ENCODE results near the gene SH3BP5L. TPM values are rescaled to one million over a fixed set of nuclear protein-coding genes. Genes with fewer than 3 reads are reported as not detected.
A peak's percentile ranks its signal among the peaks of the same experiment; 100 is the strongest.

Gene SH3BP5L
- total and polyA plus RNA-seq, 2 donors (not counting 1 experiment from before 2014, with no cell fraction given), result 17.5 to 19.8 TPM

- no peaks in the 10 kb centered on the region for H3K27me3 ChIP-seq (ENCODE audit: control insufficient read depth, insufficient read depth, low read length)
- no peaks in the 10 kb centered on the region for H3K9me3 ChIP-seq (ENCODE audit: control insufficient read depth, insufficient read depth, low read depth, low read length)
- peak overlapping the region; percentile 94 for H3K4me2 ChIP-seq (ENCODE audit: extremely low read depth, insufficient read depth, low read length)
- peaks cover 9% of the 10 kb centered on the region for H3K4me1 ChIP-seq (ENCODE audit: control insufficient read depth, extremely low read depth, insufficient read depth, low read length)
- no peaks in the 10 kb centered on the region for H4K20me1 ChIP-seq (ENCODE audit: control insufficient read depth, extremely low read depth, insufficient read depth, low read length)
- TF ChIP-seq CTCF (conservative IDR thresholded peaks at IDR 0.05 in 1 of 2, IDR thresholded peaks at IDR 0.05 in 1 of 2; ENCODE audit: low read depth in 1 of 2, low read length in 2 of 2), result no peak
- no peak for TF ChIP-seq EZH2 (IDR thresholded peaks at IDR 0.05; ENCODE audit: low read length, missing control alignments)
- DNase-seq (ENCODE audit: low read depth in 2 of 2), result no peak
- H3K9ac ChIP-seq (ENCODE audit: insufficient read depth, low read length), result no peak overlapping the region
- H2AFZ ChIP-seq (ENCODE audit: low read length), result no peak overlapping the region
- peak overlapping the region in 3 of 4 experiments; percentile 53 to 80 (median 70) for H3K4me3 ChIP-seq (replicated peaks in 1 of 4; ENCODE audit: control extremely low read depth in 1 of 4, insufficient read depth in 1 of 4, low read depth in 3 of 4, low read length in 4 of 4)
- H3K79me2 ChIP-seq (ENCODE audit: control insufficient read depth, insufficient read depth, low read length), result peaks cover 12% of the 10 kb centered on the region
- peaks cover 12% of the 10 kb centered on the region for H3K36me3 ChIP-seq (ENCODE audit: control insufficient read depth, insufficient read depth, low read length)
- no peak overlapping the region for H3K27ac ChIP-seq (ENCODE audit: insufficient read depth, low read length)
These were observed 31.5 kb upstream of the SH3BP5L start for GRCh38 chr1:248857201-248857600.

- H3K4me1 ChIP-seq (ENCODE audit: control insufficient read depth, extremely low read depth, insufficient read depth, low read length), result peaks cover 9% of the 10 kb centered on the region
These were observed 30.5 kb upstream of the SH3BP5L start for GRCh38 chr1:248856176-248856575.

GRCh38 chr1:248855580-248855979, 29.9 kb upstream of the SH3BP5L start:
- Histone ChIP-seq H3K27ac (ENCODE audit: insufficient read depth, low read length) (no peak overlapping the region), H2AFZ (ENCODE audit: low read length) (no peak overlapping the region), H3K9me3 (ENCODE audit: control insufficient read depth, insufficient read depth, low read depth, low read length) (no peaks in the 10 kb centered on the region), H3K4me3 (replicated peaks in 1 of 4; ENCODE audit: control extremely low read depth in 1 of 4, insufficient read depth in 1 of 4, low read depth in 3 of 4, low read length in 4 of 4) (no peak overlapping the region), H3K36me3 (ENCODE audit: control insufficient read depth, insufficient read depth, low read length) (peaks cover 12% of the 10 kb centered on the region), H4K20me1 (ENCODE audit: control insufficient read depth, extremely low read depth, insufficient read depth, low read length) (no peaks in the 10 kb centered on the region), H3K9ac (ENCODE audit: insufficient read depth, low read length) (no peak overlapping the region), H3K4me2 (ENCODE audit: extremely low read depth, insufficient read depth, low read length) (no peak overlapping the region), H3K27me3 (ENCODE audit: control insufficient read depth, insufficient read depth, low read length) (no peaks in the 10 kb centered on the region), H3K79me2 (ENCODE audit: control insufficient read depth, insufficient read depth, low read length) (peaks cover 12% of the 10 kb centered on the region), H3K4me1 (ENCODE audit: control insufficient read depth, extremely low read depth, insufficient read depth, low read length) (peaks cover 9% of the 10 kb centered on the region)
- no peak for DNase-seq (ENCODE audit: low read depth in 2 of 2)
- TF ChIP-seq EZH2 (IDR thresholded peaks at IDR 0.05; ENCODE audit: low read length, missing control alignments) (no peak), CTCF (conservative IDR thresholded peaks at IDR 0.05 in 1 of 2, IDR thresholded peaks at IDR 0.05 in 1 of 2; ENCODE audit: low read depth in 1 of 2, low read length in 2 of 2) (no peak)

More at GRCh38 chr1:248856176-248856575, 30.5 kb upstream of the SH3BP5L start:
- H3K27me3 ChIP-seq (ENCODE audit: control insufficient read depth, insufficient read depth, low read length), result no peaks in the 10 kb centered on the region
- H2AFZ ChIP-seq (ENCODE audit: low read length), result no peak overlapping the region
- TF ChIP-seq EZH2 (IDR thresholded peaks at IDR 0.05; ENCODE audit: low read length, missing control alignments), result no peak
- no peak for TF ChIP-seq CTCF (conservative IDR thresholded peaks at IDR 0.05 in 1 of 2, IDR thresholded peaks at IDR 0.05 in 1 of 2; ENCODE audit: low read depth in 1 of 2, low read length in 2 of 2)
- H3K4me2 ChIP-seq (ENCODE audit: extremely low read depth, insufficient read depth, low read length), result no peak overlapping the region
- H3K79me2 ChIP-seq (ENCODE audit: control insufficient read depth, insufficient read depth, low read length), result peaks cover 12% of the 10 kb centered on the region
- no peak overlapping the region for H3K27ac ChIP-seq (ENCODE audit: insufficient read depth, low read length)
- H3K4me3 ChIP-seq (replicated peaks in 1 of 4; ENCODE audit: control extremely low read depth in 1 of 4, insufficient read depth in 1 of 4, low read depth in 3 of 4, low read length in 4 of 4), result no peak overlapping the region
- no peak overlapping the region for H3K9ac ChIP-seq (ENCODE audit: insufficient read depth, low read length)
- no peaks in the 10 kb centered on the region for H4K20me1 ChIP-seq (ENCODE audit: control insufficient read depth, extremely low read depth, insufficient read depth, low read length)
- peaks cover 12% of the 10 kb centered on the region for H3K36me3 ChIP-seq (ENCODE audit: control insufficient read depth, insufficient read depth, low read length)
- no peaks in the 10 kb centered on the region for H3K9me3 ChIP-seq (ENCODE audit: control insufficient read depth, insufficient read depth, low read depth, low read length)
- no peak for DNase-seq (ENCODE audit: low read depth in 2 of 2)

Data from fibroblast of lung (primary cell).